PC-9 (cell line): ENCODE measurements around the gene LAG3.

Experiments
- CTCF ChIP-seq: fragments of 200-600 bp; sonication (generic); conservative IDR thresholded peaks from 2 replicates; pipeline ENCODE4 v1.6.1; 2017; ENCODE audit warnings: mixed run types, antibody characterized with exemption, mild to moderate bottlenecking, moderate library complexity
- EZH2 ChIP-seq: fragments of 200-600 bp; sonication (generic); IDR thresholded peaks from 2 replicates; pipeline ENCODE4 v1.8.0; 2017; ENCODE audit warnings: antibody characterized with exemption, low read depth

- TF ChIP-seq CTCF, result no peak
- no peak for TF ChIP-seq EZH2
These were observed 2.3 kb downstream of the LAG3 start for GRCh38 chr12:6774499-6775062.
